SU-DHL-6 (cell line): ENCODE measurements around the gene CDKN3.
"Not testable (repeated sequence)": the region's sequence is repeated elsewhere in the genome, so short reads cannot be mapped to it uniquely, and the experiment has no call there.

Experiments used
- H2AFZ ChIP-seq: fragments of 200-600 bp; sonication (generic); 2 replicates; pipeline ENCODE4 v1.6.1; 2014; ENCODE audit warnings: low read depth, mild to moderate bottlenecking, moderate library complexity, mixed read lengths, antibody characterized with exemption, low read length; ENCODE audit not compliant: severe bottlenecking
- H3F3A ChIP-seq: fragments of 200-600 bp; shearing (Covaris generic); 2 replicates; pipeline ENCODE4 v1.6.0; 2016; ENCODE audit warnings: antibody characterized with exemption, mild to moderate bottlenecking; ENCODE audit not compliant: insufficient read depth
- H3K27ac ChIP-seq: fragments of 200-600 bp; sonication (generic); 2 replicates; pipeline ENCODE4 v1.5.1; 2016; ENCODE audit warnings: low read depth, mild to moderate bottlenecking, low read length, moderate library complexity, mixed read lengths
- H3K27me3 ChIP-seq: fragments of 200-600 bp; sonication (generic), shearing (Covaris generic); 2 replicates; pipeline ENCODE4 v1.6.0; 2014; ENCODE audit warnings: mild to moderate bottlenecking, low read length
- H3K36me3 ChIP-seq: fragments of 200-600 bp; sonication (generic); 2 replicates; pipeline ENCODE4 v1.6.1; 2014; ENCODE audit warnings: mild to moderate bottlenecking, low read length, mixed read lengths
- H3K4me2 ChIP-seq: fragments of 300-600, 200-600 bp; shearing (Covaris generic), sonication (generic); 2 replicates; pipeline ENCODE4 v1.6.0; 2014; ENCODE audit warnings: low read length, low read depth, mild to moderate bottlenecking; ENCODE audit not compliant: poor library complexity, severe bottlenecking
- H3K4me3 ChIP-seq: fragments of 200-600 bp; sonication (generic); 2 replicates; pipeline ENCODE4 v1.5.1; 2014; ENCODE audit warnings: antibody characterized with exemption, low read length, mild to moderate bottlenecking, mixed read lengths; ENCODE audit not compliant: insufficient read depth, poor library complexity, severe bottlenecking
- H3K79me2 ChIP-seq: fragments of 200-600 bp; sonication (generic); 2 replicates; pipeline ENCODE4 v1.6.1; 2014; ENCODE audit warnings: mild to moderate bottlenecking, low read length, moderate library complexity; ENCODE audit not compliant: insufficient read depth
- H3K9ac ChIP-seq: fragments of 200-600 bp; sonication (generic); 2 replicates; pipeline ENCODE4 v1.7.0; 2014; ENCODE audit warnings: mild to moderate bottlenecking, low read length
- H3K9me2 ChIP-seq: fragments of 200-600 bp; sonication (generic); replicated peaks from 2 replicates; pipeline ENCODE4 v1.6.1; 2014; ENCODE audit warnings: low read length; ENCODE audit not compliant: insufficient read depth
- H3K9me3 ChIP-seq: fragments of 200-600 bp; sonication (generic); 2 replicates; pipeline ENCODE4 v1.6.1; 2014; ENCODE audit warnings: low read length, mixed read lengths; ENCODE audit not compliant: insufficient read depth
- H4K20me1 ChIP-seq: fragments of 200-600 bp; sonication (generic); 2 replicates; pipeline ENCODE4 v1.6.1; 2014; ENCODE audit warnings: low read depth, mild to moderate bottlenecking, antibody characterized with exemption, low read length, moderate library complexity, mixed read lengths
- CTCF ChIP-seq: fragments of 200-600 bp; sonication (generic); IDR thresholded peaks from one replicate; pipeline ENCODE4 v1.5.1; 2017; ENCODE audit warnings: antibody characterized with exemption, mild to moderate bottlenecking, low read length, moderate library complexity; ENCODE audit not compliant: insufficient read depth, poor library complexity, severe bottlenecking
- EZH2phosphoT487 ChIP-seq: fragments of 200-600 bp; sonication (generic), shearing (Covaris generic); conservative IDR thresholded peaks from 2 replicates; pipeline ENCODE4 v1.6.1; 2018; ENCODE audit warnings: mild to moderate bottlenecking, antibody characterized with exemption, low read length, moderate library complexity, mixed read lengths

The CDKN3 gene

GRCh38 chr14:54451961-54452360, 55.2 kb downstream of the CDKN3 start:
- Histone ChIP-seq H3K27me3 (no peaks in the 10 kb centered on the region), H3K36me3 (no peaks in the 10 kb centered on the region), H3K9me2 (no peaks in the 10 kb centered on the region), H3F3A (no peaks in the 10 kb centered on the region), H3K9ac (no peak overlapping the region), H3K4me3 (no peak overlapping the region), H3K79me2 (no peaks in the 10 kb centered on the region), H3K9me3 (no peaks in the 10 kb centered on the region), H2AFZ (no peak overlapping the region), H3K27ac (no peak overlapping the region), H3K4me2 (no peak overlapping the region), H4K20me1 (no peaks in the 10 kb centered on the region)
- TF ChIP-seq EZH2phosphoT487: no peak
- TF ChIP-seq CTCF: no peak

GRCh38 chr14:54453252-54453651, 56.4 kb downstream of the CDKN3 start:
- no peaks in the 10 kb centered on the region for H3K9me3 ChIP-seq
- H3K4me3 ChIP-seq: no peak overlapping the region
- no peaks in the 10 kb centered on the region for H3K79me2 ChIP-seq
- H3K4me2 ChIP-seq: no peak overlapping the region
- no peak overlapping the region for H2AFZ ChIP-seq
- no peaks in the 10 kb centered on the region for H3F3A ChIP-seq
- no peaks in the 10 kb centered on the region for H4K20me1 ChIP-seq
- H3K27me3 ChIP-seq: no peaks in the 10 kb centered on the region
- no peak overlapping the region for H3K27ac ChIP-seq
- TF ChIP-seq CTCF (no peak), EZH2phosphoT487 (no peak)
- H3K9me2 ChIP-seq: no peaks in the 10 kb centered on the region
- no peak overlapping the region for H3K9ac ChIP-seq
- no peaks in the 10 kb centered on the region for H3K36me3 ChIP-seq

- not testable (repeated sequence) for H3K9me3 ChIP-seq, H3K79me2 ChIP-seq, H3K36me3 ChIP-seq, H2AFZ ChIP-seq, H3K9ac ChIP-seq, H4K20me1 ChIP-seq, H3K9me2 ChIP-seq, H3K27ac ChIP-seq, H3K4me2 ChIP-seq, H3F3A ChIP-seq, H3K27me3 ChIP-seq, H3K4me3 ChIP-seq
Measured at GRCh38 chr14:54453990-54454389, 57.2 kb downstream of the CDKN3 start.

GRCh38 chr14:54455363-54455762, 58.6 kb downstream of the CDKN3 start:
- H4K20me1 ChIP-seq: no peaks in the 10 kb centered on the region
- no peak overlapping the region for H3K27ac ChIP-seq
- TF ChIP-seq CTCF (no peak), EZH2phosphoT487 (no peak)
- no peak overlapping the region for H3K4me2 ChIP-seq
- no peak overlapping the region for H3K9ac ChIP-seq
- no peaks in the 10 kb centered on the region for H3F3A ChIP-seq
- H3K27me3 ChIP-seq: no peaks in the 10 kb centered on the region
- peaks cover 15% of the 10 kb centered on the region; the same call in 1 of the 2 replicates for H3K9me3 ChIP-seq
- no peaks in the 10 kb centered on the region for H3K79me2 ChIP-seq
- no peak overlapping the region for H3K4me3 ChIP-seq
- H3K36me3 ChIP-seq: no peaks in the 10 kb centered on the region
- no peaks in the 10 kb centered on the region for H3K9me2 ChIP-seq
- no peak overlapping the region for H2AFZ ChIP-seq

GRCh38 chr14:54456820-54457608, 60.2 kb downstream of the CDKN3 start:
- not testable (repeated sequence) for H3K4me3 ChIP-seq, H3F3A ChIP-seq

More at GRCh38 chr14:54456820-54457608, 60.2 kb downstream of the CDKN3 start:
- H3K36me3 ChIP-seq, H3K9ac ChIP-seq, H3K4me2 ChIP-seq, H3K27me3 ChIP-seq, H3K27ac ChIP-seq, H2AFZ ChIP-seq, H4K20me1 ChIP-seq, H3K9me2 ChIP-seq, H3K79me2 ChIP-seq: not testable (repeated sequence)
- H3K9me3 ChIP-seq: peaks cover 15% of the 10 kb centered on the region; the same call in 1 of the 2 replicates
